Activated naive CD4-positive, alpha-beta T cell treated with anti-CD3 and anti-CD28 coated beads, Interleukin-2, amount 10 ng/mL, durations not matched to agents 7 days and 5 days (primary cell): ENCODE data around the gene TECTB.

Source experiments
- CTCF ChIA-PET: fragments of 350-600 bp; sonication (Branson Sonifier 250); formaldehyde crosslinking; loops from one replicate; lab custom pipeline; 2021; ENCODE audit warnings: antibody characterized with exemption; lab: Charles Lee
- DNase-seq: peaks from one replicate; pipeline ENCODE4 v3.0.0-alpha.2; 2020
- H3K27ac Mint-ChIP-seq: one replicate; pipeline ENCODE4 v1.8.0; 2021; ENCODE audit warnings: mild to moderate bottlenecking, moderate library complexity, mixed read lengths
- H3K27me3 Mint-ChIP-seq: one replicate; pipeline ENCODE4 v1.8.0; 2021; ENCODE audit warnings: mild to moderate bottlenecking, mixed read lengths
- H3K36me3 Mint-ChIP-seq: one replicate; pipeline ENCODE4 v1.8.0; 2021; ENCODE audit warnings: mixed read lengths
- H3K4me1 Mint-ChIP-seq: one replicate; pipeline ENCODE4 v1.8.0; 2021; ENCODE audit warnings: mixed read lengths
- H3K4me3 Mint-ChIP-seq: one replicate; pipeline ENCODE4 v1.8.0; 2021; ENCODE audit warnings: mild to moderate bottlenecking, moderate library complexity, mixed read lengths
- H3K9me3 Mint-ChIP-seq: one replicate; pipeline ENCODE4 v1.8.0; 2021; ENCODE audit warnings: mixed read lengths

The TECTB gene

GRCh38 chr10:112286837-112287818 lies 3.9 kb downstream of the TECTB start:
- H3K36me3 Mint-ChIP-seq, result no peaks in the 10 kb centered on the region
- no peak overlapping the region for H3K27ac Mint-ChIP-seq
- no peak for DNase-seq
- CTCF ChIA-PET, result no interaction called here
- no peaks in the 10 kb centered on the region for H3K4me1 Mint-ChIP-seq
- no peak overlapping the region for H3K4me3 Mint-ChIP-seq
- H3K27me3 Mint-ChIP-seq, result peaks cover 4% of the 10 kb centered on the region
- no peaks in the 10 kb centered on the region for H3K9me3 Mint-ChIP-seq

- peaks cover 4% of the 10 kb centered on the region for H3K27me3 Mint-ChIP-seq
- H3K4me3 Mint-ChIP-seq, result no peak overlapping the region
- no peak overlapping the region for H3K27ac Mint-ChIP-seq
- CTCF ChIA-PET, result no interaction called here
- DNase-seq, result no peak
- no peaks in the 10 kb centered on the region for H3K36me3 Mint-ChIP-seq
- H3K4me1 Mint-ChIP-seq, result no peaks in the 10 kb centered on the region
- H3K9me3 Mint-ChIP-seq, result no peaks in the 10 kb centered on the region
Observed at GRCh38 chr10:112287844-112288243, 4.6 kb downstream of the TECTB start.

- peaks cover 4% of the 10 kb centered on the region for H3K27me3 Mint-ChIP-seq
- no peaks in the 10 kb centered on the region for H3K9me3 Mint-ChIP-seq
- no peak for DNase-seq
- H3K4me3 Mint-ChIP-seq, result no peak overlapping the region
- H3K4me1 Mint-ChIP-seq, result no peaks in the 10 kb centered on the region
- no peaks in the 10 kb centered on the region for H3K36me3 Mint-ChIP-seq
- peak overlapping the region; percentile 7 for H3K27ac Mint-ChIP-seq
- CTCF ChIA-PET, result no interaction called here
Observed at GRCh38 chr10:112288486-112288885, 5.3 kb downstream of the TECTB start.

- CTCF ChIA-PET, result no interaction called here
- H3K4me1 Mint-ChIP-seq, result no peaks in the 10 kb centered on the region
- no peak overlapping the region for H3K27ac Mint-ChIP-seq
- no peak for DNase-seq
- no peaks in the 10 kb centered on the region for H3K36me3 Mint-ChIP-seq
- H3K4me3 Mint-ChIP-seq, result no peak overlapping the region
- peaks cover 4% of the 10 kb centered on the region for H3K27me3 Mint-ChIP-seq
- no peaks in the 10 kb centered on the region for H3K9me3 Mint-ChIP-seq
Observed at GRCh38 chr10:112289373-112290053, 6.3 kb downstream of the TECTB start.

GRCh38 chr10:112290054-112290373 lies 6.8 kb downstream of the TECTB start:
- CTCF ChIA-PET, result no interaction called here
- H3K36me3 Mint-ChIP-seq, result no peaks in the 10 kb centered on the region
- H3K4me1 Mint-ChIP-seq, result no peaks in the 10 kb centered on the region
- DNase-seq, result no peak
- no peaks in the 10 kb centered on the region for H3K9me3 Mint-ChIP-seq
- H3K27ac Mint-ChIP-seq, result no peak overlapping the region
- no peak overlapping the region for H3K4me3 Mint-ChIP-seq
- peaks cover 4% of the 10 kb centered on the region for H3K27me3 Mint-ChIP-seq

- Mint-ChIP-seq H3K4me1 (no peaks in the 10 kb centered on the region), H3K36me3 (no peaks in the 10 kb centered on the region), H3K27me3 (peaks cover 4% of the 10 kb centered on the region), H3K4me3 (no peak overlapping the region), H3K27ac (no peak overlapping the region), H3K9me3 (no peaks in the 10 kb centered on the region)
- CTCF ChIA-PET, result interaction anchor here (1.0 kb wide), 1 partner anchor 14 kb away, joined by 5 read pairs; no protein-coding TSS in a partner anchor
- DNase-seq, result no peak
Observed at GRCh38 chr10:112294169-112294568, 11.0 kb downstream of the TECTB start.

GRCh38 chr10:112295853-112296830 lies 12.9 kb downstream of the TECTB start:
- Mint-ChIP-seq H3K4me3 (no peak overlapping the region), H3K4me1 (no peaks in the 10 kb centered on the region), H3K27ac (no peak overlapping the region), H3K27me3 (peaks cover 9% of the 10 kb centered on the region), H3K9me3 (no peaks in the 10 kb centered on the region), H3K36me3 (no peaks in the 10 kb centered on the region)
- DNase-seq, result no peak
- CTCF ChIA-PET, result no interaction called here

GRCh38 chr10:112296908-112297331 lies 13.7 kb downstream of the TECTB start:
- no peak for DNase-seq
- CTCF ChIA-PET, result no interaction called here
- no peak overlapping the region for H3K27ac Mint-ChIP-seq
- no peaks in the 10 kb centered on the region for H3K4me1 Mint-ChIP-seq
- no peak overlapping the region for H3K4me3 Mint-ChIP-seq
- no peaks in the 10 kb centered on the region for H3K36me3 Mint-ChIP-seq
- H3K9me3 Mint-ChIP-seq, result no peaks in the 10 kb centered on the region
- H3K27me3 Mint-ChIP-seq, result peaks cover 11% of the 10 kb centered on the region

- Mint-ChIP-seq H3K4me1 (no peaks in the 10 kb centered on the region), H3K27ac (peak overlapping the region; percentile 42), H3K4me3 (no peak overlapping the region), H3K36me3 (no peaks in the 10 kb centered on the region), H3K27me3 (peaks cover 19% of the 10 kb centered on the region), H3K9me3 (no peaks in the 10 kb centered on the region)
- DNase-seq, result no peak
- CTCF ChIA-PET, result no interaction called here
Observed at GRCh38 chr10:112298581-112298980, 15.4 kb downstream of the TECTB start.

- CTCF ChIA-PET, result no interaction called here
Observed at GRCh38 chr10:112299456-112299855, 16.3 kb downstream of the TECTB start.

GRCh38 chr10:112302335-112302734 lies 19.1 kb downstream of the TECTB start:
- no peaks in the 10 kb centered on the region for H3K4me1 Mint-ChIP-seq
- peaks cover 19% of the 10 kb centered on the region for H3K27me3 Mint-ChIP-seq
- H3K27ac Mint-ChIP-seq, result no peak overlapping the region
- DNase-seq, result no peak
- H3K4me3 Mint-ChIP-seq, result no peak overlapping the region
- CTCF ChIA-PET, result interaction anchor here (1.1 to 1.7 kb wide), 2 partner anchors 10 to 165 kb away, joined by 3 to 7 read pairs; no protein-coding TSS in a partner anchor
- H3K36me3 Mint-ChIP-seq, result no peaks in the 10 kb centered on the region
- H3K9me3 Mint-ChIP-seq, result no peaks in the 10 kb centered on the region

More at GRCh38 chr10:112299456-112299855, 16.3 kb downstream of the TECTB start:
- Mint-ChIP-seq H3K27ac (no peak overlapping the region), H3K27me3 (peaks cover 19% of the 10 kb centered on the region), H3K9me3 (no peaks in the 10 kb centered on the region), H3K36me3 (no peaks in the 10 kb centered on the region), H3K4me1 (no peaks in the 10 kb centered on the region), H3K4me3 (no peak overlapping the region)
- no peak for DNase-seq

GRCh38 chr10:112303528-112303927 lies 20.3 kb downstream of the TECTB start:
- DNase-seq, result no peak
- Mint-ChIP-seq H3K27me3 (peaks cover 26% of the 10 kb centered on the region), H3K4me1 (no peaks in the 10 kb centered on the region), H3K9me3 (no peaks in the 10 kb centered on the region), H3K27ac (no peak overlapping the region), H3K4me3 (no peak overlapping the region), H3K36me3 (no peaks in the 10 kb centered on the region)
- CTCF ChIA-PET, result interaction anchor here (1.7 kb wide), 1 partner anchor 9 kb away, joined by 7 read pairs; no protein-coding TSS in a partner anchor

- no peak for DNase-seq
- H3K4me1 Mint-ChIP-seq, result no peaks in the 10 kb centered on the region
- no peaks in the 10 kb centered on the region for H3K36me3 Mint-ChIP-seq
- no peak overlapping the region for H3K27ac Mint-ChIP-seq
- CTCF ChIA-PET, result no interaction called here
- H3K27me3 Mint-ChIP-seq, result peaks cover 31% of the 10 kb centered on the region
- no peak overlapping the region for H3K4me3 Mint-ChIP-seq
- no peaks in the 10 kb centered on the region for H3K9me3 Mint-ChIP-seq
Observed at GRCh38 chr10:112304267-112304859, 21.2 kb downstream of the TECTB start.
